Pancreas (tissue), 10 donors: ENCODE results near the gene FHDC1. TPM values are rescaled to one million over a fixed set of nuclear protein-coding genes. Genes with fewer than 3 reads are reported as not detected.

Experiments
- ATAC-seq, 4 donors: fragments of 200-7000 bp; cut with Tn5 transposase; one replicate each; pipeline versions ENCODE4 v1.8.0 to v1.9.1; 2020; ENCODE audit warnings: mild to moderate bottlenecking in 4 of 4, moderate library complexity in 4 of 4
- DNase-seq, 6 donors: peaks; one replicate each; pipeline ENCODE4 v3.0.0-alpha.2; 2020
- FAIRE-seq: peaks from 2 replicates; lab custom pipeline; 2012; peaks lifted over from hg19 to GRCh38; lab: Jason Lieb, UNC
- H3K27ac ChIP-seq, 4 donors: fragments of 200-600 bp; sonication (generic); 1 replicate in 3 of 4; 2 replicates in 1 of 4; pipeline versions ENCODE4 v1.5.0 to v1.8.0; 2020
- H3K27me3 ChIP-seq, 4 donors: fragments of 200-600 bp; one replicate each; pipeline ENCODE4 v1.8.0; 2021
- H3K36me3 ChIP-seq, 3 donors: fragments of 200-600 bp; sonication (generic) in 1 of 3; one replicate each; pipeline versions ENCODE4 v1.5.0 to v1.8.0; 2020 to 2021
- H3K4me1 ChIP-seq, 3 donors: fragments of 200-600 bp; one replicate each; pipeline ENCODE4 v1.8.0; 2021
- H3K4me3 ChIP-seq, 4 donors: fragments of 200-600 bp; sonication (generic) in 2 of 4; one replicate each; pipeline versions ENCODE4 v1.5.0 to v1.8.0; 2020 to 2021
- H3K9me3 ChIP-seq, 4 donors: fragments of 200-600 bp; one replicate each; pipeline ENCODE4 v1.8.0; 2021
- WGBS, 2 donors: extraction: QIAGEN DNeasy Blood & Tissue Kit; methylation state at CpG; one replicate each; pipeline ENCODE4 v1.1.7; 2013; 5-methylcytosine and 5-hydroxymethylcytosine counted together
- intact Hi-C, 3 donors: fragments of 100-400 bp; cut with DNase I; formaldehyde crosslinking; loops; one replicate each; pipeline versions ENCODE4 v1.11.1 to v1.14.2; 2022
- polyA plus RNA-seq, 2 donors: library from polyadenylated mRNA; stranded (reverse); fragments of 200-250 nt; gene quantifications; one replicate each; pipeline ENCODE4 v1.2.3, GENCODE V29; 2013
- total RNA-seq, 6 donors: library from RNA; stranded (reverse); fragmentation: NEBNext Ultra II Directional in 4 of 6; extraction: Animal tissue kit (Norgen Biotek cat#: 25700) in 4 of 6; gene quantifications; one replicate each; pipeline versions ENCODE4 v1.2.1 to v1.2.4, GENCODE V29; 2021 to 2023
- TF ChIP-seq, protein P1 (sequence below), 4 donors: fragments of 200-600 bp; sonication (generic) in 3 of 4; IDR thresholded peaks; one replicate each; pipeline versions ENCODE4 v1.5.0 to v1.8.0; 2021; ENCODE audit warnings: antibody characterized with exemption in 4 of 4
- donor health status: healthy with polysubstance abuse.
- donor health status: DM: no; HTN: no; CAD: no; lungs with moderate emphysema.
- donor health status: DM: no; HTN: no; CAD: no.
- donor health status: control.
- donor health status: control.
- donor health status: Bipolar disorder and iron deficiency.
- donor health status: DM: yes; HTN: yes; CAD: no.
- donor health status: DM: no; HTN: no; CAD: no.
- donor health status: DM: no; HTN: no; CAD: no.
- donor health status: DM: yes; HTN: yes; CAD: no.

Gene FHDC1
- total and polyA plus RNA-seq, 8 donors, result 0.68 to 1.5 (median 1.0) TPM

DNA sequence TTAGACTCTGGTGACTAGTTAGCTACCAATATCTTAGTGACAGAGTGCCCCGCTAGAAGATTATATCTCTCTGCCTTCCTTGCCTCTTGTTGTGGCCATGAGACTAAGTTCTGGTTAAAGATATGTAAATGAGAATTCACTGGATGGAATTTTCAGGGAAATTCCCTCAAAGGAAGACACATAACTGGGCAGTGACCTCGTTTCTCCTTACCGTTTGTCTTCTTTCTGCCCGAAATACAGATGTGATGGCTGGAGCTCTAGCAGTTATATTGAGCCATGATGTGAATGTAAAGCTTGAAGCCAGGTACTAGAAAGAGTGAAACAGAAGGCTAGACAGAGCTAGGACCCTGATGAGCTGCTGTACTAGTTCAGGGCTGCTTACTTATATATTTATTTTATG lies 80.5 kb downstream of the FHDC1 start:
- Histone ChIP-seq H3K36me3 (no peaks in the 10 kb centered on the region), H3K27me3 (no peaks in the 10 kb centered on the region), H3K9me3 (no peaks in the 10 kb centered on the region), H3K4me3 (no peak overlapping the region), H3K4me1 (no peaks in the 10 kb centered on the region), H3K27ac (no peak overlapping the region)
- intact Hi-C loops, result no loop called here
- 69 to 81% methylated on average over 4 of the region's 4 CpGs for WGBS, 2 donors
- ATAC-seq (no peak), FAIRE-seq (no peak), DNase-seq (no peak)
- TF ChIP-seq, protein P1, sequence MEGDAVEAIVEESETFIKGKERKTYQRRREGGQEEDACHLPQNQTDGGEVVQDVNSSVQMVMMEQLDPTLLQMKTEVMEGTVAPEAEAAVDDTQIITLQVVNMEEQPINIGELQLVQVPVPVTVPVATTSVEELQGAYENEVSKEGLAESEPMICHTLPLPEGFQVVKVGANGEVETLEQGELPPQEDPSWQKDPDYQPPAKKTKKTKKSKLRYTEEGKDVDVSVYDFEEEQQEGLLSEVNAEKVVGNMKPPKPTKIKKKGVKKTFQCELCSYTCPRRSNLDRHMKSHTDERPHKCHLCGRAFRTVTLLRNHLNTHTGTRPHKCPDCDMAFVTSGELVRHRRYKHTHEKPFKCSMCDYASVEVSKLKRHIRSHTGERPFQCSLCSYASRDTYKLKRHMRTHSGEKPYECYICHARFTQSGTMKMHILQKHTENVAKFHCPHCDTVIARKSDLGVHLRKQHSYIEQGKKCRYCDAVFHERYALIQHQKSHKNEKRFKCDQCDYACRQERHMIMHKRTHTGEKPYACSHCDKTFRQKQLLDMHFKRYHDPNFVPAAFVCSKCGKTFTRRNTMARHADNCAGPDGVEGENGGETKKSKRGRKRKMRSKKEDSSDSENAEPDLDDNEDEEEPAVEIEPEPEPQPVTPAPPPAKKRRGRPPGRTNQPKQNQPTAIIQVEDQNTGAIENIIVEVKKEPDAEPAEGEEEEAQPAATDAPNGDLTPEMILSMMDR (IDR thresholded peaks at IDR 0.05), result no peak

DNA sequence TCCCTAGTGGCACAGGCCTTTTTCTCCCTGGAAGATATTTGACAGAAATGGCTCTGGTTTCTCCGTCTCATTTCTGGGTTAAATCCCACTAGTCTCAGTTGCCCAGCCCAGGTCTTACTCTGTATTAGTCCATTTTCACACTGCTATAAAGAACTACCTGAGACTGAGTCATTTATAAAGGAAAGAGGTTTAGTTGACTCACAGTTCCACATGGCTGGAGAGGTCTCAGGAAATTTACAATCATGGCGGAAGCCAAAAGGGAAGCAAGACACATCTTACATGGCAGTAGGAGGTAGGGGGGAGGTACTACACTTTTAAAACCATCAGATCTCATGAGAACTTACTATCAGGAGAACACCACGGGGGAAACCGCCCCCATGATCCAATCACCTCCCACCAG lies 81.9 kb downstream of the FHDC1 start:
- no peak overlapping the region for H3K27ac ChIP-seq
- TF ChIP-seq, protein P1 (IDR thresholded peaks at IDR 0.05), result no peak
- H3K36me3 ChIP-seq, result no peaks in the 10 kb centered on the region
- H3K27me3 ChIP-seq, result no peaks in the 10 kb centered on the region
- H3K4me1 ChIP-seq, result no peaks in the 10 kb centered on the region
- FAIRE-seq, result no peak
- intact Hi-C loops, result no loop called here
- H3K9me3 ChIP-seq, result no peaks in the 10 kb centered on the region
- no peak for DNase-seq
- WGBS, 2 donors, result 93 to 94% methylated on average over 4 of the region's 4 CpGs
- no peak for ATAC-seq
- H3K4me3 ChIP-seq, result no peak overlapping the region

DNA sequence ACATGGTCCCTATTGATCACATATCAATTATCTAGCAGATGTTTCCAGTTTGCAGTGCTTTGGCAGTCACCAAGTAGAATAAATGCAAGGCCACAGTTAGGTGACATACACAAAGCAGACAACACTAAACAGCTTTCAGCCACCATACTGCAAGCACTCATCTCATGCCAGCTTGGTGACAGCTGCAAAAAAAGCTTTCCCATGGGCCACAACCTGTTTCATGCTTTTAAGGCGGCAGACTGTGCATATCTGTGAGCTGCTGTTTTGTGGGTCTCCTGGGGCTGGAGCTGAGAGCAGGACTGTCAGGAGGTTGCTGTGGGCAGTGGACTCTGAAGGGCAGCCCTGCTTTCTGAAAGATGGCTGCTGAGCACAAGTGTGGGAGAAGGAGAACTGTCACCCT lies 82.6 kb downstream of the FHDC1 start:
- no peaks in the 10 kb centered on the region for H3K27me3 ChIP-seq
- H3K4me1 ChIP-seq, result no peaks in the 10 kb centered on the region
- no peaks in the 10 kb centered on the region for H3K9me3 ChIP-seq
- WGBS, 2 donors, result 93 to 96% methylated on average over 1 of the region's 1 CpG
- TF ChIP-seq, protein P1 (IDR thresholded peaks at IDR 0.05), result no peak
- H3K4me3 ChIP-seq, result no peak overlapping the region
- no peak for ATAC-seq
- DNase-seq, result no peak
- no peaks in the 10 kb centered on the region for H3K36me3 ChIP-seq
- intact Hi-C loops, result no loop called here
- no peak for FAIRE-seq
- H3K27ac ChIP-seq, result no peak overlapping the region

DNA sequence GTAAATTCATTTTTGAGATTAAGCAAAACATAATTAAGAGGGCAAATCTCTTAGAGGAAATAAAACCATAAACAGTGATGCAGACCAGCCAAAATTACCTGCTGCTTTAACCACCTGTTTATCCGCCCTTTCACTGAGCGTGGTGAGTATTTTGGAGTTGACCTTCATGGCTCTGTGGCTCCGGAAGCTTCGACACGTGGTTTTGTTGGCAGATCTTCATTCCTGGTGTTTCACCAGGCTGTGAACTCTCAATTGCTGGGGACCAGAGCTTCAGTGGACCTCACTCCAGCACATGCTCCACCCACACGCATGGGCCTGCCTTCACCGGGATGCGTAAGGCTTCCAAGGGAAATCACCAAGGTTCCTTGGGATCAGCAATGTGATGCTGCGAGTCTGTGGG lies 83.8 kb downstream of the FHDC1 start:
- no peak for ATAC-seq
- Histone ChIP-seq H3K4me3 (no peak overlapping the region), H3K36me3 (no peaks in the 10 kb centered on the region), H3K9me3 (no peaks in the 10 kb centered on the region), H3K27me3 (no peaks in the 10 kb centered on the region), H3K4me1 (no peaks in the 10 kb centered on the region), H3K27ac (no peak overlapping the region)
- FAIRE-seq, result no peak
- intact Hi-C loops, result no loop called here
- 82 to 86% methylated on average over 9 of the region's 9 CpGs for WGBS, 2 donors
- DNase-seq, result no peak
- TF ChIP-seq, protein P1 (IDR thresholded peaks at IDR 0.05), result no peak

DNA sequence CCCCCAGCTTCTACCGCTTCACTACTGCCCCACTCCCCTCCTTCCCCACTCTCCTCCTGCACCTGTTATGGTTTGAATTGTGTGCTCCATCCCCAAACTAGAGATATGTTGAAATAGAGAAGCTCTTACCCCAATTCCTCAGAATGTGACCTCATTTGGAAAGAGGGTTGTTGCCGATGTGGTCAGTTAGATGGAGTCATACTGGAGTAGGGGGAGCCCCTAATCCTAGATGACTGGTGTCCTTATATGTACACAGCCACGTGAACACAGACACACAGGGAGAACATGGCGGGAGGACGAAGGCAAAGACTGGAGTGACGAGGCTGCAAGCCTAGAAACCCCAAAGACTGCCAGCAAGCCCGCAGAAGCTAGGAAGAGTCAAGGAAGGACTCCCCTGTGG lies 84.3 kb downstream of the FHDC1 start:
- ATAC-seq (no peak), FAIRE-seq (no peak), DNase-seq (no peak)
- Histone ChIP-seq H3K27me3 (no peaks in the 10 kb centered on the region), H3K9me3 (no peaks in the 10 kb centered on the region), H3K4me3 (no peak overlapping the region), H3K36me3 (no peaks in the 10 kb centered on the region), H3K27ac (no peak overlapping the region), H3K4me1 (no peaks in the 10 kb centered on the region)
- intact Hi-C loops, result no loop called here
- 84 to 92% methylated on average over 7 of the region's 7 CpGs for WGBS, 2 donors
- TF ChIP-seq, protein P1 (IDR thresholded peaks at IDR 0.05), result no peak
